Astrocyte (in vitro differentiated cells and primary cell): Measurements from ENCODE around the gene MINAR2. TPM values are rescaled to one million over a fixed set of nuclear protein-coding genes. Genes with fewer than 3 reads are reported as not detected.

ENCODE experiments used
- DNase-seq: peaks from one replicate; pipeline ENCODE4 v3.0.0-alpha.2; 2010; ENCODE audit warnings: low read depth
- FAIRE-seq: peaks from 2 replicates; lab custom pipeline; 2011; peaks lifted over from hg19 to GRCh38; lab: Jason Lieb, UNC
- H2AFZ ChIP-seq: 2 replicates; pipeline ENCODE4 v1.6.0; 2012; ENCODE audit warnings: low read depth, low read length, inconsistent platforms
- H3K27ac ChIP-seq: 2 replicates; pipeline ENCODE4 v1.5.1; 2011; ENCODE audit warnings: low read depth, low read length, inconsistent platforms
- H3K27me3 ChIP-seq: 2 replicates; pipeline ENCODE4 v1.6.0; 2011; ENCODE audit warnings: low read length, inconsistent platforms; ENCODE audit not compliant: insufficient read depth
- H3K36me3 ChIP-seq: 2 replicates; pipeline ENCODE4 v1.5.1; 2011; ENCODE audit warnings: low read length, inconsistent platforms; ENCODE audit not compliant: insufficient read depth
- H3K4me1 ChIP-seq: 2 replicates; pipeline ENCODE4 v1.5.1; 2011; ENCODE audit warnings: low read length, inconsistent platforms; ENCODE audit not compliant: insufficient read depth
- H3K4me2 ChIP-seq: 2 replicates; pipeline ENCODE4 v1.6.0; 2012; ENCODE audit warnings: low read length, inconsistent platforms
- H3K4me3 ChIP-seq: 2 replicates; pipeline ENCODE4 v1.5.1; 2011; ENCODE audit warnings: low read depth, mild to moderate bottlenecking, low read length, inconsistent platforms; ENCODE audit not compliant: insufficient read depth
- H3K79me2 ChIP-seq: 2 replicates; pipeline ENCODE4 v1.6.0; 2012; ENCODE audit warnings: mild to moderate bottlenecking, low read length, inconsistent platforms; ENCODE audit not compliant: insufficient read depth
- H3K9ac ChIP-seq: 2 replicates; pipeline ENCODE4 v1.6.0; 2012; ENCODE audit warnings: mild to moderate bottlenecking, low read length, inconsistent platforms
- H3K9me3 ChIP-seq: 2 replicates; pipeline ENCODE4 v1.5.1; 2012; ENCODE audit warnings: low read depth, mild to moderate bottlenecking, low read length, inconsistent platforms; ENCODE audit not compliant: insufficient read depth
- H4K20me1 ChIP-seq: 2 replicates; pipeline ENCODE4 v1.6.0; 2012; ENCODE audit warnings: low read length, inconsistent platforms; ENCODE audit not compliant: insufficient read depth
- H3K27ac Mint-ChIP-seq: one replicate; pipeline ENCODE4 v1.8.0; 2021; ENCODE audit warnings: mild to moderate bottlenecking, mixed read lengths; ENCODE audit not compliant: unreplicated experiment
- H3K27me3 Mint-ChIP-seq: one replicate; pipeline ENCODE4 v1.8.0; 2021; ENCODE audit warnings: low read depth, mixed read lengths; ENCODE audit not compliant: unreplicated experiment
- H3K36me3 Mint-ChIP-seq: one replicate; pipeline ENCODE4 v1.8.0; 2021; ENCODE audit warnings: low read depth, mixed read lengths; ENCODE audit not compliant: unreplicated experiment
- H3K4me1 Mint-ChIP-seq: one replicate; pipeline ENCODE4 v1.8.0; 2021; ENCODE audit warnings: low read depth, mixed read lengths; ENCODE audit not compliant: unreplicated experiment
- H3K4me3 Mint-ChIP-seq: one replicate; pipeline ENCODE4 v1.8.0; 2021; ENCODE audit warnings: mild to moderate bottlenecking, moderate library complexity, mixed read lengths; ENCODE audit not compliant: unreplicated experiment
- H3K9me3 Mint-ChIP-seq: one replicate; pipeline ENCODE4 v1.8.0; 2021; ENCODE audit warnings: mild to moderate bottlenecking, mixed read lengths; ENCODE audit not compliant: unreplicated experiment
- EZH2 ChIP-seq: IDR thresholded peaks from 2 replicates; pipeline ENCODE4 v1.6.1; 2012; ENCODE audit warnings: mild to moderate bottlenecking, low read length, inconsistent platforms; ENCODE audit not compliant: insufficient read depth
- total RNA-seq: library from RNA; stranded (reverse); gene quantifications from 2 replicates; pipeline ENCODE4 v1.2.1, GENCODE V29; 2021
- TF ChIP-seq, protein P1 (sequence below): IDR thresholded peaks from 2 replicates; pipeline ENCODE4 v1.5.1; 2011; ENCODE audit warnings: low read depth, mild to moderate bottlenecking, inconsistent platforms, low read length, moderate library complexity; ENCODE audit not compliant: insufficient read depth

The MINAR2 gene
- total RNA-seq, 1 donor from 2014 or later: not detected

DNA sequence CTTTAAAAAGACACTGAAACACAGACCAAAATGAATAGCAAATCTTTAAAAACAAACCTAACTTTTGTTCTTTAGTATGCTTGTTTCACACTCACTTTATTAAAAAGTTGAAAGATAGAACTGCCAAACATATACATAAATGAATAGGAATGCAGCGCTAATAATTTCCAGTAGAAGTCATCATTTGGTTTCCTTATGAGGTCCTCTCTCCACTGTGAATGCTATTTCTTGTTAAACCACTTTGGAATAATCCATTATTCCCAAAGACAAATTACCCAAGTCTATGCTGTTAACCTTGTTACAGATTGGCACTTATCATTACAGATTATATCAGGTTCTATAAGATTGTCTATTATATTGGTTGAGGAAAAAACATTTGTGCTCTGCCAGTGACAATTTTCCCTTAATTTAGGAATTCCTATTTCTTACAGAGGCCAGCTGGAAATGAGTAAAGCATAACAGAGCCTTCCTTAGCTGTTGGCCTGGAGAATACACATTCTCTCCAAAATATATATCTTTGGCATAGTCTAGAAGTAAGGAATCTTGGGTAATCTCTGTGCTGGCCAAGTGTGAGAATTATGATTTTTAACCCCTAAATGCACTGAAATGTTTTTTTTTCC lies 29.3 kb upstream of the MINAR2 start:
- Histone ChIP-seq H3K27me3 (no peaks in the 10 kb centered on the region), H3K4me1 (no peaks in the 10 kb centered on the region), H3K4me2 (no peak overlapping the region), H3K27ac (no peak overlapping the region), H4K20me1 (no peaks in the 10 kb centered on the region), H3K36me3 (no peaks in the 10 kb centered on the region), H3K9me3 (no peaks in the 10 kb centered on the region), H3K4me3 (no peak overlapping the region), H2AFZ (no peak overlapping the region), H3K9ac (no peak overlapping the region), H3K79me2 (no peaks in the 10 kb centered on the region)
- no peak for FAIRE-seq
- no peak for DNase-seq
- Mint-ChIP-seq H3K36me3 (no peaks in the 10 kb centered on the region), H3K27me3 (no peaks in the 10 kb centered on the region), H3K9me3 (peaks cover 2% of the 10 kb centered on the region), H3K27ac (no peak overlapping the region), H3K4me1 (no peaks in the 10 kb centered on the region), H3K4me3 (no peak overlapping the region)
- TF ChIP-seq, protein P1, sequence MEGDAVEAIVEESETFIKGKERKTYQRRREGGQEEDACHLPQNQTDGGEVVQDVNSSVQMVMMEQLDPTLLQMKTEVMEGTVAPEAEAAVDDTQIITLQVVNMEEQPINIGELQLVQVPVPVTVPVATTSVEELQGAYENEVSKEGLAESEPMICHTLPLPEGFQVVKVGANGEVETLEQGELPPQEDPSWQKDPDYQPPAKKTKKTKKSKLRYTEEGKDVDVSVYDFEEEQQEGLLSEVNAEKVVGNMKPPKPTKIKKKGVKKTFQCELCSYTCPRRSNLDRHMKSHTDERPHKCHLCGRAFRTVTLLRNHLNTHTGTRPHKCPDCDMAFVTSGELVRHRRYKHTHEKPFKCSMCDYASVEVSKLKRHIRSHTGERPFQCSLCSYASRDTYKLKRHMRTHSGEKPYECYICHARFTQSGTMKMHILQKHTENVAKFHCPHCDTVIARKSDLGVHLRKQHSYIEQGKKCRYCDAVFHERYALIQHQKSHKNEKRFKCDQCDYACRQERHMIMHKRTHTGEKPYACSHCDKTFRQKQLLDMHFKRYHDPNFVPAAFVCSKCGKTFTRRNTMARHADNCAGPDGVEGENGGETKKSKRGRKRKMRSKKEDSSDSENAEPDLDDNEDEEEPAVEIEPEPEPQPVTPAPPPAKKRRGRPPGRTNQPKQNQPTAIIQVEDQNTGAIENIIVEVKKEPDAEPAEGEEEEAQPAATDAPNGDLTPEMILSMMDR: no peak
- TF ChIP-seq EZH2: no peak

DNA sequence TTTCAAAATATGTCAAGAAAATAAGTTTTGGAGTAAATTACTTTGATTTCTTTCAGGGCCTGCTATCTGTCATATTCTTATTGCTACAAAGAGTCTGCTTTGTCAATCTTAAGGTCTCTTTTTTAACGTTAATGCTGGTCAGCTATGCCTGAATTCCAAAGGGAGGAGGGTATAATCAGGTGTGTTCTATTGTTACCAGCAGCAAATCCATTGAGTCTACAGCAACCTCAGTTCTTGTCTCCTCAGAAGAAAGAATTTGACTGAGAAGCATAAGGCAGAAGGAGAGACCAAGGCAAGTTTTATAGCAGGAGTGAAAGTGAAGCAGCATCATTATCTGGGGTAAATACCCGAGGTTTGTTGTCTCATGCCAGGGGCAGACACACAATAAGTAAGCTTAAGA lies 23.7 kb upstream of the MINAR2 start:
- no peaks in the 10 kb centered on the region for H3K9me3 ChIP-seq
- H2AFZ ChIP-seq: no peak overlapping the region
- no peak for FAIRE-seq
- H3K27me3 Mint-ChIP-seq: no peaks in the 10 kb centered on the region
- H3K4me3 ChIP-seq: no peak overlapping the region
- no peaks in the 10 kb centered on the region for H3K79me2 ChIP-seq
- no peak overlapping the region for H3K4me3 Mint-ChIP-seq
- no peaks in the 10 kb centered on the region for H4K20me1 ChIP-seq
- TF ChIP-seq EZH2: no peak
- TF ChIP-seq, protein P1: no peak
- H3K4me1 ChIP-seq: no peaks in the 10 kb centered on the region
- no peak overlapping the region for H3K27ac ChIP-seq
- peaks cover 2% of the 10 kb centered on the region for H3K9me3 Mint-ChIP-seq
- H3K27me3 ChIP-seq: no peaks in the 10 kb centered on the region
- no peak overlapping the region for H3K27ac Mint-ChIP-seq
- DNase-seq: no peak
- H3K4me2 ChIP-seq: no peak overlapping the region
- peaks cover 3% of the 10 kb centered on the region for H3K4me1 Mint-ChIP-seq
- no peaks in the 10 kb centered on the region for H3K36me3 Mint-ChIP-seq
- no peaks in the 10 kb centered on the region for H3K36me3 ChIP-seq
- H3K9ac ChIP-seq: no peak overlapping the region

- no peak overlapping the region for H3K4me3 Mint-ChIP-seq
- H3K9ac ChIP-seq: no peak overlapping the region
Observed at GRCh38 chr5:129724647-129725046, 23.2 kb upstream of the MINAR2 start.

More at GRCh38 chr5:129724647-129725046, 23.2 kb upstream of the MINAR2 start:
- no peak for TF ChIP-seq EZH2
- TF ChIP-seq, protein P1: no peak
- H3K4me1 Mint-ChIP-seq: peaks cover 3% of the 10 kb centered on the region
- no peaks in the 10 kb centered on the region for H3K4me1 ChIP-seq
- H3K9me3 Mint-ChIP-seq: peaks cover 2% of the 10 kb centered on the region
- no peak overlapping the region for H2AFZ ChIP-seq
- no peak overlapping the region for H3K4me2 ChIP-seq
- no peaks in the 10 kb centered on the region for H3K27me3 ChIP-seq
- no peaks in the 10 kb centered on the region for H3K36me3 Mint-ChIP-seq
- H3K9me3 ChIP-seq: no peaks in the 10 kb centered on the region
- no peak for DNase-seq
- no peak overlapping the region for H3K4me3 ChIP-seq
- no peaks in the 10 kb centered on the region for H3K27me3 Mint-ChIP-seq
- no peak for FAIRE-seq
- H3K27ac Mint-ChIP-seq: no peak overlapping the region
- H3K27ac ChIP-seq: no peak overlapping the region
- no peaks in the 10 kb centered on the region for H3K36me3 ChIP-seq
- no peaks in the 10 kb centered on the region for H3K79me2 ChIP-seq
- H4K20me1 ChIP-seq: no peaks in the 10 kb centered on the region
